HG03175 (cell line): ENCODE data around the gene CLDN6.

Source experiments
- ATAC-seq: cut with Tn5 transposase; IDR thresholded peaks from one replicate; pipeline ENCODE4 v1.9.1; 2021; ENCODE audit warnings: mild to moderate bottlenecking, moderate library complexity; ENCODE audit not compliant: unreplicated experiment

The CLDN6 gene

DNA sequence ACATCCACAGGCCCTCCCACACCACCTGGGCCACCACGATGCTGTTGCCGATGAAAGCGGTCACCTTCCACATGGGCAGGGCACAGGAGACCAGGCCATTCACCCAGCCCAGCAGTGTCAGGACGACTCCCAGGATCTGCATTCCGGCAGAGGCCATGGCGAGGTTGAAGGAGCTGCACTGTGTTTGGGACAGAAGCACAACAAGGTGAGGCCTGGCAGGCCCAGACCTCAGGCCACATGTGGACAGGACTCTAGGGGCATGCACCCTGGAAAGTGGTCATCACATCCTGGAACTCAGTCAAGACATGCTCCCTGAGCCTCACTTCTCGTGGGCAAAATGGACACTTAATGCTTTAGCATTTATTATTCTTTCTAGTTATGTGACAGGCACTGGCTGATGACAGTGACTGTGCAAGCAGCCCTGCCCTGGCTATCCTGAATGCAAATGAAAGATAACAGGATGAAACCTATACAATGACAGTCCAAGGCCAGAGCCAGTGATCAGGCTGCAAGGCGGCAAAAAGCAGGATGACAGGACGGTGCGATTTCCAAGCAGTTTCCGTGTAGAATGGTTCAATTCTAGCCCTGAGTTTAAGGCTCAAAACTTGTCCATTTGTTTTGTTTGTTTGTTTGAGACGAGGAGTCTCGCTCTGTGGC is 2.0 kb downstream of the CLDN6 start:
- no peak for ATAC-seq

DNA sequence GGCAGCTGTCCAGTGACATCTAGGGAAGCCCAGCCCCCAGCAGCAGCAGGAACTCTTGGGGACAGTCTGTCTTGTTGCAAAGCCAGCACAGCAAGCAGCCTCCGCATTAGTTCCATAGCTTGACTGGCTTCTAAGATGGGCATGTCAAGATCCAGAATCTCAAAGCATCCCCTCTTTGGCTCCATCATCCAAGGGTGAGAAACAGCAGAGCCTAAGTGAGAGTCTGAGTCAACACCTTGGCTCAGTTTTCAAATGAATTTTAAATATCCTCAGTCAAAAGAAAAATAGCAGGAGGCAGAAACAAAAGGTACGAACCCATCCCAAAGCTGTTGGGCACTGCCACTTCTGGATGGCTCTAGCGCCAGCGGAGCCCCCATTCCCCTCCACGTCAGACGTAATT is 3.0 kb downstream of the CLDN6 start:
- ATAC-seq: no peak

DNA sequence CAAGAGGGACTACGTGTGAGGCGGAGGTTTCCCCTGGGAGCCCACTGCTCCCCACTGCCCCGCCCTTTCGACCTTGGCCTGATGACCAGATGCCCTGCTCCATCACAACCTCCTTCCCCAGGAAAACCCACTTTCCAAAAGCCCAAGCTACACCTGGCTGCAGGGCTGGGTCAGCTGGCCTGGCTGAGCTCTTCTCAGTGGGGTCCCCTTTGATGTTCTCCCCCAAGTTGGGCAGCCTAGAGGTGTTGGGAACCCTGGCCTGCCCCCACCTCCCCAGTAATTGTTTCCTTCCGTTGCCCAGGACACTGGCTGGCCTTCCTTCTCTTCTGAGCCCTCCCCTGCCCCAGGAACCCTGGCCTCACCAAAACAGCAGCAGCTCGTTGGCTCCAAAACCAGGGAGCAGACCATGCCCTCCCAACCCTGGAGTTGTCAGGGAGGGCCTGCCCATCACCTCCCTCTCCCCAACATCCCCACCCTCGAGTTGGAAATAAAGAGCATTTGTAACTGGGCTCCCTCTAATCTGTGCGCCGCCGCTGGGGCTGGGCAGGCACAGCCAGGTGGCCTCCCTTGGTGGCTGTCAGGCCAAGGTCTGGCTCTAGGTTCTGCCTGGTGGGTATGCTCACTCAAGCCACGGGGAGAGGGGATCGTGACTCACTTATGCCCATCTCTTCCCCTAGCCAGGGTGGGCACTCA is 3.8 kb downstream of the CLDN6 start:
- ATAC-seq: no peak

DNA sequence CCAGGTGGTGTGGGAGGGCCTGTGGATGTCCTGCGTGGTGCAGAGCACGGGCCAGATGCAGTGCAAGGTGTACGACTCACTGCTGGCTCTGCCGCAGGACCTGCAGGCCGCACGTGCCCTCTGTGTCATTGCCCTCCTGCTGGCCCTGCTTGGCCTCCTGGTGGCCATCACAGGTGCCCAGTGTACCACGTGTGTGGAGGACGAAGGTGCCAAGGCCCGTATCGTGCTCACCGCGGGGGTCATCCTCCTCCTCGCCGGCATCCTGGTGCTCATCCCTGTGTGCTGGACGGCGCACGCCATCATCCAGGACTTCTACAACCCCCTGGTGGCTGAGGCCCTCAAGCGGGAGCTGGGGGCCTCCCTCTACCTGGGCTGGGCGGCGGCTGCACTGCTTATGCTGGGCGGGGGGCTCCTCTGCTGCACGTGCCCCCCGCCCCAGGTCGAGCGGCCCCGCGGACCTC is 4.5 kb downstream of the CLDN6 start:
- no peak for ATAC-seq

DNA sequence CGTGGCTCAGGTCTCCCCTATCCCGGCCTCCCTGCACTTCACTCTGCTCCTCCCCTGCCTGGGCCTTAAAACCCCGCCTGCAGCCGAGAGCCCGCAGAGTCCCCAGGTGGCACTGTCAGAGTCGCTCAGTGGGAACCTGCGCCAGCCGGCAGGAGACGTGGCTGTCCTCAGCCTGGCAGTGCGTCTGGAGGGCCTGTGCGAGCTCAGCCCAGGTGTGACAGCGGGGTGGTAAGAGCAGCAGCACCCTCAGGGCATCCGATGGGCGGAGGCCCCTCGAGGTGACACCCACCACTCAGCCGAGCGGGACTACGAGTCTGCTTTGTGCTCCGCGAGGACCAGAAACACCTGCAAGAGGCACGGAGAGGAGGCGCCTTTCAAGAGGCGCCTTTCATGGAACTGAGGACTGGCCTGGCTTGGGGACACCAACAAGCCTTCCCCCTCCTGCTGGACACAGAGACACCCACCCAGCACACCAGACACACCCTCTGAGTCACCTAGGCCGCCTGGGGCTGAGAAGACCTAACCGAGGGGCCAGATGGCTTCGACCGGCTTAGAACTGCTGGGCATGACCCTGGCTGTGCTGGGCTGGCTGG is 5.1 kb downstream of the CLDN6 start, which contains the start of gene CLDN9:
Gene CLDN9, plus strand, starts transcription at position 96 of the 593 bp plus-strand sequence. Its CDS starts 440 bp downstream, at position 536.
- no peak for ATAC-seq

DNA sequence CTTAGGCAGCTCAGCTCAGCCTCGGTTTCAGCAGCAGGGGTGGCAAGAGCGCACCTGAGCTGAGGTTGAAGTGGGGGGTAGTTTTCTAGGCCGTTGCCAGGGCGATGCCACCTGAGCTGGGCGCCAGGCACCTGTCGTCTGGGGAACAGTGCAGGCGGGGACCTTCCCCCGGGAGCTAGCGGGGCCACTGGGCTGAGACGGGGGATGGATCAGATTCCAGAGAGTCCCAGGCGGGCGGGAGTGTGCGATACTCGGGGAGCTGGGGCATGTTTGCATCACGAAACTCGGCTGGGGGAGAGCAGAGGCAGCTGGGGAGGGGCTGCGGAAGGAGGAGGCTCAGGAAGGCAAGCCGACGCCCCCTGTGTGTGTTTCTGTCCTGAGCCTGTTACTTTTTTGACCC is 5.7 kb downstream of the CLDN6 start:
- ATAC-seq: no peak

DNA sequence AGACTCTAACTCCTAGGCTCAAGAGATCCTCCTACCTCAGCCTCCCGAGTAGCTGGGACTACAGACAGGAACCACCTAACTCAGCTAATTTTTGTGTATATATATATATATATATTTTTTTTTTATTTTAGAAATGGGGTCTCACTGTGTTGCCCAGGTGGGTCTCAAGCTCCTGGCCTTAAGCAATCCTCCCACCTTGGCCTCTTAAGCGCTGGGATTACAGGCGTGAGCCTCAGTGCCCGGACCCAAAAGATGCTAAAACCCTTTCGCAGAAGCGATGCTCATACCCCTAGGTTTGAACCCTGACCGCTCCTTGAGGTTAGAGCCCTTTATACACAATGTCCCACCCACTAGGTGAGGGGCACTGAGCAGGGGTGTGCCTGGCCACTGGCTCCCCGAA is 7.5 kb downstream of the CLDN6 start:
- no peak for ATAC-seq

DNA sequence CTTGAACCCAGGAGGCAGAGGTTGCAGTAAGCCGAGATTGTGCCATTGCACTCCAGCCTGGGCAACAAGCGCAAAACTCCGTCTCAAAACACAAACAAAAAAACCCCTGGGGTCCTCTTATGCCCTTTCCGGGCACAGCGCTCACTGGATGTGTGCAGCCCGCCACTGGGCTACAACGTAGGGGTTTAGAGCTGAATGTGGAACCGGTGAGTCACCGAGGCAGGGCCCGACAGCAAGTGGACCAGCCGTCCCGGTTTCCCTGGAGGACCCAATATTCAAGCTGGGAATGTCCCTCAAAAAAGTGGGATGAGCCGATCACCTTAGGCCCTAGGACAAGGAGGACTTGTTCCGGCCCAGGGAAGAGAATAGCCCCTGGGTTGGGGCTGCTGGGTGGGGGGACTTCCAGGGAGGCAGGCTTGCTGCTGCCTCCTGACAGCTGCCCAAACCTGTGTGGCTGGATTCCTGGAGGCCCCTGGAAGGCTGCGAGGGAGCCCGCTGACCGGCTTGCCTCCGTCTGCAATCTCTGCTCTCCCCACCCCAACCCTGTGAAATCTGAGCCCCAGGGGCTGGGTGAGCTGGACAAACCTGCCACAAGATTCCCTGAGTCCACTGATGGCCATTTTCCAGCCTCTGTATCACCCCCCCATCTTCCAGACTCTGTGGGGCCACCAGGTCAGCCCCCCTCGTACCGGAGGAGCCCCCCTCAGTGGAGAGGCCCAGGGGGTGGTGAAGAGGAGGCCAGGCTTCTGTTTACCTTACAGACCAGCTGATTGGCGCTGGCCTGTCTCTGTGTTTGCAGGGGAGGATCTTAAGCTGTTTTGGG is 8.2 kb downstream of the CLDN6 start:
- no peak for ATAC-seq

DNA sequence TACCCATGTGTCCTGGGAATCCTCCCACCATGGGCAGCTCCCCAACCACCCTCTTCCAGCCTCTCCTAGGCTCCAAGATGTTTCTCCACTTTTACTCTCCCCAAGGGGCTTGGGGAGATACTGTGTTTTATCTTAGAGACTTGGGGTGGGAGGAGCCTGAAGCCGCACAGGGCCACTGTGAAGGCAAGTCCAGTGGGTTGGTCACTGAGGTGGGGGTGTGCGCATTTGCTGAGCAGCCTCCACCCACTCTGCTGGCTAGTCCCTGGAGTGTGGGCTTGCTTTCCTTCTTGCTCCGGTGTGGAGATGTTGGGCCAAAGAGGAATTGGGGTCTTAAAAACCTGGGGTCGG is 9.3 kb downstream of the CLDN6 start:
- no peak for ATAC-seq

DNA sequence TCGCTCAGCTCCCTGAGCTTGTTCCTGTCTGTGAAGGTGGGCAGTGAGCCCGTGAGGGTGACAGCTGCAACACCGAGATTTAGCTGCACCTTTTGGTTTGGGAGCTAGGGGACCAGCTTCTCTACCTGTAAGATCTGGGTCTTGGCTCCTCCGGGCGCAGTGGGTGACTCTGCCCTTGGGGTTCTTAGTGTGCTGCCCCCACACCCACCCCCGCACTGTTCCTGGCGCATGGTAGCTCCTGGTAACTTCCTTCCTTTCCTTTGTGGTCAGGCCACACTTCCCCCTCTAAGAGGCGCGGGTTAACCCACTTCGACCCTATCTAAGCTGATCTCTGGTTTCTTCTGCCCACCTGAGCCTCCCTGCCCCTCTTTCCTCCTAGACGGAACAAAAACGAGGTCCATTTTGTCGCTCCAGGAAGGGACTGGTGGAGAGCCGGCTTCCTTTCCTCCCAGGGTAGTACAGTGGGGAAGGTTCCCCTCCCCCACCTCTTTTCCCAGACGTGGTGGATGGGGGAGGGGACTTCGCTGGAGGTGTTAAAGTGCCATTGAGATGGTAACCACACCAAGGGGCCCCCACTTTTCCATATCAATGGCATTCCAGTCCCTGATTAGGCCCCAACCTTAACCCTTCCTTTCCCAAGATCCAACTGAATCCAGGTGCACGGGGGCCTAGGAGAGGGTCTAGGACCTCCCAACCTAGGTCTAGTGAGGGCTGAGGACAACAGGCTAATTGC is 9.9 kb downstream of the CLDN6 start:
- no peak for ATAC-seq

DNA sequence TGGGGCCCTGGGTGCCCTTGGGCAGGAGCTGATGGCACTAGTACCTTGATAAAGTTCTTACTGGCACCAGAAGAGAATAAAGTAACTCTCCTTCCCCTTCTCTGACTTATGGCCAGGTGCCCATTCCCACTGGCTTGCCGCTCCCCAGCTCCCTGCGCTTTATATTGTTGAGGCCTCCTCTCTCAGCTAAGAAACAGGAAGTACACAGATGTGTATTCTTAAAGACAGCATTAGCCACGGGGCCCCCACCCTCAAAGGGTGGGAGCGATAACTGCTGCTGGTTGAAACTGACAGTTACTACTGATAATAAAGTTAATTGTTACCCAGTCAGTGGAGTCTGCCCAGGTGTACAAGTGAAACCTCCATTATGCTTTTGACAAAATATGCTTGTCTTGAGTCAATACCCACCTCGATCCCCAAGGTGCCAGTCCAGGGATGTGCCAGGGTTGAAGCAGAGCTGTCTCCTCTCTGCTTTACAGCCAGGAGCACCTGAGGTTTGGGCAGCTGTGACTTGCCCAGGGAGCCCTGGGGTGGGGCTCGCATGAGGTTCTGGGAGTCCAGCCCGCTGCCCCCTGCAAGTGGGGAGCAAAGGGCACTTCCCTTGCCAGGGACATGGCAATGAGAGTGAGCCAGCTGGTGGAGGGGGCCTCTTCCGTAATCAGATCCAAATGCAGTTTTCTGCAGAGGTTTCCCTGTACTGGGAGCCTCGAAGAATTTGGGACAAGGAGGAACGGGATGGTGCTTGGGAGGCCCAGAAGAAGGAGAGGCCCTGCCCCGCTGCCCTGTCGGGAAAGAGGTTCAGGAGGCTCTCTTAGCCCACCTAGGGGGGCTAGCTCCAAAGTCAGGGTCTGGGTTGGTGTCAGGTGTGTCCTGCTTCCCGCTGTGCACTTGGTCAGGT is 10.7 kb downstream of the CLDN6 start:
- ATAC-seq: no peak

DNA sequence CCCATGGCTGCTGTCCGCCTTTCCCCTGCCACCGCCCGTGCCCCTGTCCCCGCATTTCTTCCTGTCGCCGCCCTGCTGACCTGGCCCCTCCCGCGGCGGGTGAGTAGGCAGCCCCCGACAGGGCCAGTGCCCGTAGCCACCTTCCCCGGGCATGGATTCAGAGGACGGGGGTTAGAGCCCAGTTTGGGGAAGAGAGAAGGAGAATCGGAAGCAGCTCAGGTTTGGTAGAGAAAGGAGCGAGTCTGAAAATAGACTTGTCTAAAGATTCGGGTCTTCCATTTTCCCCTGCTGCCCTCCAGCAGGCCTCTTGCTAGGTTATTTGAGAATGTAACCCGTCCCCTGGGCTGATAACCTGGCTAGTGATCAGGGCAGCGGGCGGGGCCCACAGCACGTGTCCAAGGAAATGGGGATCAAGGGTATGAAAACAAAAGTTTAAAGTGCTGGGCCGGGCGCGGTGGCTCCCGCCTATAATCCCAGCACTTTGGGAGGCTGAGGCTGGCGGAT is 13.2 kb downstream of the CLDN6 start:
- ATAC-seq: no peak

DNA sequence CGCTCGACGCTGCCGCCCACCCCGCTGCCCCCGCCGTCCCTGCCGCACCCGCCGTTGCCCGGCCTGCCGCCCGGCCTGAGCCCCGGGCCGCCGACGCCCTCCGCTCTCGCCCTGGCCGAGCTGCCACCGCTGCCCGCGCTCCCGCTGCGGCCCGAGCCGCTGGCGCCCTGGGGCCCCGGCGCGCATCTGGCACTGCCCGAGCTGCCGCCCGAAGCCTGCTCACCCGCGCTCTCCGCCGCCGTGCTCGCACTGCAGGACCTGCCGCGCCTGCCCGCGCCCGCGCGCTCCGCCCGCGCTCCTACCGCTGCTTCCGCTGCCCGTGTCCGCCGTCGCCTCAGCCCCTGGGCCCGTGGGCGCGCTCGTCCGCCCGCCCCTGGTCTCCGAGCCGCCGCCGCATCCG is 13.7 kb downstream of the CLDN6 start:
- peak; percentile 12 for ATAC-seq

DNA sequence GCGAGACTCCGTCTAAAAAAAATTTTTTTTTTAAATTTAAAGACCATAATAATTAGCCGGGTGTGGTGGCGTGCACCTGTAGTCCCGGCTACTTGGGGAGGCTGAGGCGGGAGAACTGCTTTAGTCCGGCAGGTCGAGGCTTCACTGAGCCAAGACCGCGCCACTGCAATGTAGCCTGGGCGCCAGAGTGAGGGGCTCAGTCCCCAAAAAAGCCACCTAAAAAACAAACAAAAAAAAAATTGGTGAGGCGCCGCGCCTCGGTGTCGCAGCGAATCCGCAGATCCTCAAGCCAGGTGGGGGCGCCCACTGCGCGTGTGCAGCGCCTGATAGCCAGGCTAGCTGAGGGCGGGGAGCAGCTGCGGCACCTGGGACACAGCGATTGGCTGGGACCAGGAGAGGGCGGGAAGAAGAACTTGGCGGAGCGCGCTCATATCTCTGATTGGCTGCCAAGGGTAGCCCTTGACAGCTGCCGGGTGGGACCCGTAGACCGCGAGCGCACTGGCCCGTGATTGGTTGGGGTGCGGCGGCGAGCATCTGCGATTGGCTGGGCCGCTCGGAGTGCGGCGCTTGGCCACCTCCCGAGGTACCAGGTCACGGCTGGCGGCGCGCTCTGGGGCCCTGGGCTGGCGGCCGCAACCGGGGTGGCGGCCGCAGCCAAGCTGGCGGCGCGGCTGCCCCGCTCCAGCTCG is 14.3 kb downstream of the CLDN6 start:
- ATAC-seq: peak; percentile 93

DNA sequence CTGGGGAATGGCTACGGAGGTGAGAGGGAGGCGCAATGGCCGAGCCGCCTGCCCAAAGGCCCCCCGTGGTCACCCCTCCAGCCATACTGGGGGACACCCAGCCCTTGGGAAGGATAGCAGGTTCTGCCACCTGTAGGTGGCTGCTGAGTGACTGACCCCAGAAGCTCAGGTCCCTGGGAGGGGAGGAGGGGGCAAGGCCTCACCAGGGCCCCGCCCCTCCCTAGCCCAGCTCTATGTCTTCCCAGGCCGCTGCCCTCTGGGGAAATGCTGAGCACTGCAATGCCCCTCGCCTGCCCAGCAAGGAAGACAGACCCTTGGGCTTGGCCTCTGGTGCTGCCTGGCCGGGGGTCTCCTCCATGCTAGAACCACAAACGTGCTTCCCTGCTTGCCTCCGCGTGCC is 16.7 kb downstream of the CLDN6 start:
- no peak for ATAC-seq

DNA sequence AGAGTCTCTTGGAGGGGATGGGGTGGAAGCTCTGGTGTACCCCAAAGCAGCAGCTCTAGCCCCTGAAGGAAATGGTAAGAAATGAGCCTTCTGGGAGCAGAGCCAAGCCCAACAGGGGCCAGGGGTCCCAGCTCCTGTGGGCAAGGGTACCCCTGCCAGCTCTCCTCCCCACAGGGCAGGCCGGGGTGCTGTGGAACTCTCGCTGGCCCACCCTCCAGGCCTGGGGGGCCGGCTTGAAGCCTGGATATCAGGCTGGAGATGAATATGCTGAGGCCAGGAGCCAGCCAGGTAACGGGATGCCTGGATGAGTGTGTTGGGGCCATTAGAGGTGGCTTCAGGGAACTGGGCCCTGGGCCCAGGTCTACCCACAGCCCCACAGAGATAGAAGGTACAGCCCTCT is 17.4 kb downstream of the CLDN6 start:
- ATAC-seq: no peak

DNA sequence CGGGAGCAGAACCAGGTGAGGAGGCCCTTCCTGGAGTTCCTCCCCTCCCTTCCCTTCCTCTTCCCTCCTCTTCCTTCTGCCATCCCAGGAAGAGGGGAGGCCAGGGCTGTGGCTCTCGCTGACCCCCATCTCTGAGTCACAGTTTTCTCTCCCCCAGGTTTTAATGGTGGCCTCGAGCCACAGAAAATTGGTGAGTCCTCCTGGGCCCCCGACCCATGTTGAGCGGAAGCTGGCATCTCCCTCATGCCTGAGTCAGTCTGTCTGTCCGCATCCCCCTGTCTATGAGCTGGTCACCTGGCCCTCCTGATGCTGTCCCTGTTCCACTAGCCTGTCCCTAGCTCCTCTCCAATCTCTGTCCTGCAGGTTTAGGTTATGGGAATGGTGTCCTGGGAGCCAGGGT is 18.1 kb downstream of the CLDN6 start:
- ATAC-seq: no peak

DNA sequence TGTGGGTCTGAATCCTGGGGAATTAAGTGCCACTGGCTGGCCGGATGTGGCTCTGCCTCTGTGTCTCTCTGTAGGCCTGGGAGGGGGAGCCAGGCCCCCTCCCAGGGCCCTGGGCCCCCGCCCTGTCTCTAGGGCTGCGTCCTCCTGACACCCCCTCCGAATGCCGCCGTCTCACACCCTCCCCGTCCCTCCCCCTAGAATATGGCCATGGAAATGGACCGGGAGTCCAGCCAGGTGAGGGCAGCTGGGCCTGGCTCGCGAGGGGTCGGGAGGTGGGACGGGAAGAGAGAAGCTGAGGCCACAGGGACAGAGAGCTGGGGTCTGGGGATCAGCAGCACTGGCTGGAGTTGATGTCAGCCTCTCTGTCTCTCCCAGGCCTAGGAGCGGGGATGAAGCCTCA is 21.7 kb downstream of the CLDN6 start:
- ATAC-seq: no peak
